HL-60 (cell line): ENCODE measurements around the gene HAO2.

Experiments
- DNase-seq, 2 experiments: peaks; one replicate each; pipeline ENCODE4 v3.0.0-alpha.2; 2010 to 2020; ENCODE audit warnings: low read depth in 1 of 2, low spot score in 1 of 2
- H3K27ac ChIP-seq: fragments of 250-450 bp; sonication (Bioruptor Pico); replicated peaks from 2 replicates; pipeline ENCODE4 v1.5.1; 2020; ENCODE audit warnings: mild to moderate bottlenecking, moderate library complexity
- H3K27me3 ChIP-seq: fragments of 250-450 bp; sonication (Bioruptor Pico); 2 replicates; pipeline ENCODE4 v1.5.1; 2021; ENCODE audit warnings: mild to moderate bottlenecking, moderate library complexity; ENCODE audit not compliant: insufficient read depth, poor library complexity, severe bottlenecking
- H3K4me3 ChIP-seq: replicated peaks from 2 replicates; pipeline ENCODE4 v1.5.1; 2011; ENCODE audit warnings: mild to moderate bottlenecking, control low read depth, low read length; ENCODE audit not compliant: insufficient read depth
- CTCF ChIP-seq: IDR thresholded peaks from one replicate; pipeline ENCODE4 v1.5.1; 2011; ENCODE audit warnings: low read length, control low read depth, inconsistent platforms; ENCODE audit not compliant: insufficient read depth
- GABPA ChIP-seq: IDR thresholded peaks from 2 replicates; pipeline ENCODE4 v1.6.1; 2012; ENCODE audit warnings: low read depth
- POLR2AphosphoS5 ChIP-seq: IDR thresholded peaks from 2 replicates; pipeline ENCODE4 v1.6.1; 2012; ENCODE audit warnings: low read depth
- SPI1 ChIP-seq: IDR thresholded peaks from 2 replicates; pipeline ENCODE4 v1.6.1; 2012; ENCODE audit warnings: low read depth, mild to moderate bottlenecking, borderline replicate concordance
- TF ChIP-seq, protein P1 (sequence below): IDR thresholded peaks from 2 replicates; pipeline ENCODE4 v1.6.1; 2012; ENCODE audit warnings: low read depth; ENCODE audit not compliant: insufficient replicate concordance

Gene HAO2

GRCh38 chr1:119431836-119432235 lies 63.3 kb downstream of the HAO2 start:
- TF ChIP-seq CTCF (no peak), GABPA (no peak), POLR2AphosphoS5 (no peak), SPI1 (no peak)
- TF ChIP-seq, protein P1, sequence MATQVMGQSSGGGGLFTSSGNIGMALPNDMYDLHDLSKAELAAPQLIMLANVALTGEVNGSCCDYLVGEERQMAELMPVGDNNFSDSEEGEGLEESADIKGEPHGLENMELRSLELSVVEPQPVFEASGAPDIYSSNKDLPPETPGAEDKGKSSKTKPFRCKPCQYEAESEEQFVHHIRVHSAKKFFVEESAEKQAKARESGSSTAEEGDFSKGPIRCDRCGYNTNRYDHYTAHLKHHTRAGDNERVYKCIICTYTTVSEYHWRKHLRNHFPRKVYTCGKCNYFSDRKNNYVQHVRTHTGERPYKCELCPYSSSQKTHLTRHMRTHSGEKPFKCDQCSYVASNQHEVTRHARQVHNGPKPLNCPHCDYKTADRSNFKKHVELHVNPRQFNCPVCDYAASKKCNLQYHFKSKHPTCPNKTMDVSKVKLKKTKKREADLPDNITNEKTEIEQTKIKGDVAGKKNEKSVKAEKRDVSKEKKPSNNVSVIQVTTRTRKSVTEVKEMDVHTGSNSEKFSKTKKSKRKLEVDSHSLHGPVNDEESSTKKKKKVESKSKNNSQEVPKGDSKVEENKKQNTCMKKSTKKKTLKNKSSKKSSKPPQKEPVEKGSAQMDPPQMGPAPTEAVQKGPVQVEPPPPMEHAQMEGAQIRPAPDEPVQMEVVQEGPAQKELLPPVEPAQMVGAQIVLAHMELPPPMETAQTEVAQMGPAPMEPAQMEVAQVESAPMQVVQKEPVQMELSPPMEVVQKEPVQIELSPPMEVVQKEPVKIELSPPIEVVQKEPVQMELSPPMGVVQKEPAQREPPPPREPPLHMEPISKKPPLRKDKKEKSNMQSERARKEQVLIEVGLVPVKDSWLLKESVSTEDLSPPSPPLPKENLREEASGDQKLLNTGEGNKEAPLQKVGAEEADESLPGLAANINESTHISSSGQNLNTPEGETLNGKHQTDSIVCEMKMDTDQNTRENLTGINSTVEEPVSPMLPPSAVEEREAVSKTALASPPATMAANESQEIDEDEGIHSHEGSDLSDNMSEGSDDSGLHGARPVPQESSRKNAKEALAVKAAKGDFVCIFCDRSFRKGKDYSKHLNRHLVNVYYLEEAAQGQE = no peak
- H3K27ac ChIP-seq = no peak overlapping the region
- H3K4me3 ChIP-seq = no peak overlapping the region
- no peaks in the 10 kb centered on the region for H3K27me3 ChIP-seq
- DNase-seq = no peak

GRCh38 chr1:119435052-119435451 lies 66.5 kb downstream of the HAO2 start:
- no peak for TF ChIP-seq SPI1
- no peak for TF ChIP-seq GABPA
- TF ChIP-seq, protein P1 = no peak
- TF ChIP-seq CTCF = no peak
- no peak for TF ChIP-seq POLR2AphosphoS5
- Histone ChIP-seq H3K27me3 (peaks cover 7% of the 10 kb centered on the region), H3K27ac (no peak overlapping the region), H3K4me3 (no peak overlapping the region)
- DNase-seq = no peak

DNA sequence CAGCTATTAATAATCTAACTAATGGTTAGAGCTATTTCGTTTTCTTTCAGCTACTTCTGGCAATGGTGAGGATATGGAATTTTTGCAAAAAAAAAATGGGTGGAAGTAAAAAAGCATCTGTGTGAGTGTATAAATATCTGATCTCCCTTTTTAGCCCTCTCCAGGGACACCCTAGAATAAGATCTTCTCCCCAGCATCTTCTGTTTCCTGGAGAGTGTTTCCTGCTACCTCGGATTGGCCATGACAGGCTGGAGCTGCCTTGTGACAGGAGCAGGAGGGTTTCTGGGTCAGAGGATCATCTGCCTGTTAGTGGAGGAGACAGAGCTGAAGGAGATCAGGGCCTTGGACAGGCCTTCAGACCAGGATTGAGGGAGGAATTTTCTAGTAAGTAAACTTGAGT lies 70.2 kb downstream of the HAO2 start:
- TF ChIP-seq, protein P1 = no peak
- no peak for TF ChIP-seq GABPA
- no peak for TF ChIP-seq SPI1
- no peak for TF ChIP-seq POLR2AphosphoS5
- no peak for TF ChIP-seq CTCF

More for the DNA sequence above, 70.2 kb downstream of the HAO2 start:
- Histone ChIP-seq H3K27ac (no peak overlapping the region), H3K27me3 (peaks cover 10% of the 10 kb centered on the region), H3K4me3 (no peak overlapping the region)
- DNase-seq = no peak
